ENCODE results near the gene MMP24.

GRCh38 chr20:35191419-35192117, 34.9 kb upstream of the MMP24 start:
- TF ChIP-seq EZH2phosphoT487 (IDR thresholded peaks at IDR 0.05; ENCODE audit: insufficient read depth, low read depth) (no peak), EZH2 (IDR thresholded peaks at IDR 0.05; ENCODE audit: insufficient read depth, poor library complexity, severe bottlenecking) (no peak)
